ENCODE measurements around the gene ZBTB14.

DNA sequence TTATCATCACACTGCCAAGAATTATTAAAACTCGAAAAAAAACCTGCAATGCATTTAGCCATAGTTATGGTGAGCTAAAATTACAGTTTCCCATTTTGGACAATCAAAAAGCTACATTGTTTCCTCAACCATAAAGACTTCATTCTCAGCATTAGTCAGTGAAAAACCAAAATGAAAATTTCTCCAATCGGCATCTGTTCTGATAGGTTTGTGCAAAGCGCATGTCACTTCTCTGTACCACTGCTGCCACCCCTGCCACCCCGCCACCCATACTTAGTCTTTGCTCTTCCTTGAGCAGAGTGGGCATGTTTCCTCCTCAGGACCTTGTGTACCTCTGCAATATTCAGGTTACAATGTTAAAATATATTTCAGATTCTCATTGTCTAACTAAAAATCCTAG, 7.1 kb upstream of the ZBTB14 start:
- TF ChIP-seq CTCF (IDR thresholded peaks at IDR 0.05): no peak
- no peak for TF ChIP-seq EZH2 (IDR thresholded peaks at IDR 0.05)
